ENCODE measurements around the gene SELE. TPM values are rescaled to one million over a fixed set of nuclear protein-coding genes. Genes with fewer than 3 reads are reported as not detected.

The SELE gene
- polyA plus RNA-seq, 3 donors = not detected

DNA sequence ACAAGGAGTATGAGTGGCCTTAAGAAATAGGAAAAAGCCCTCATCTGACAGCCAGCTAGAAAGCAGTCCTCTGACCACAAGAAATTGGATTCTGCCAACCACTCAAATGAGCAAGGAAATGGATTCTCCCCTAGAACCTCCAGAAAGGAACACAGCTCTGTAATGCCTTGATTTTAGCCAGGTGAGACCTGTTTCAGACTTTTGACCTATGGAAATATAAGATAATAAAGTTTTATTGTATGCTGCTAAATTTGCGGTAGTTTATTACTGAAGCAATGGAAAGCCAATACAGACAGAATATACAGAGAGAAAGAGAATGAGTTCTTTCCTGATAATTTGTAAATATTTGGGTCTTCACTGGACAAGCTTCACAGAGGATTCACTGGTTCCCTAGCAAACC is 28.8 kb upstream of the SELE start:
- TF ChIP-seq, protein P1, sequence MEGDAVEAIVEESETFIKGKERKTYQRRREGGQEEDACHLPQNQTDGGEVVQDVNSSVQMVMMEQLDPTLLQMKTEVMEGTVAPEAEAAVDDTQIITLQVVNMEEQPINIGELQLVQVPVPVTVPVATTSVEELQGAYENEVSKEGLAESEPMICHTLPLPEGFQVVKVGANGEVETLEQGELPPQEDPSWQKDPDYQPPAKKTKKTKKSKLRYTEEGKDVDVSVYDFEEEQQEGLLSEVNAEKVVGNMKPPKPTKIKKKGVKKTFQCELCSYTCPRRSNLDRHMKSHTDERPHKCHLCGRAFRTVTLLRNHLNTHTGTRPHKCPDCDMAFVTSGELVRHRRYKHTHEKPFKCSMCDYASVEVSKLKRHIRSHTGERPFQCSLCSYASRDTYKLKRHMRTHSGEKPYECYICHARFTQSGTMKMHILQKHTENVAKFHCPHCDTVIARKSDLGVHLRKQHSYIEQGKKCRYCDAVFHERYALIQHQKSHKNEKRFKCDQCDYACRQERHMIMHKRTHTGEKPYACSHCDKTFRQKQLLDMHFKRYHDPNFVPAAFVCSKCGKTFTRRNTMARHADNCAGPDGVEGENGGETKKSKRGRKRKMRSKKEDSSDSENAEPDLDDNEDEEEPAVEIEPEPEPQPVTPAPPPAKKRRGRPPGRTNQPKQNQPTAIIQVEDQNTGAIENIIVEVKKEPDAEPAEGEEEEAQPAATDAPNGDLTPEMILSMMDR (IDR thresholded peaks at IDR 0.05) = no peak
- no peaks in the 10 kb centered on the region for H3K36me3 ChIP-seq (replicated peaks in 1 of 2; ENCODE audit: control insufficient read depth in 1 of 2, insufficient read depth in 2 of 2, low read length in 2 of 2)

DNA sequence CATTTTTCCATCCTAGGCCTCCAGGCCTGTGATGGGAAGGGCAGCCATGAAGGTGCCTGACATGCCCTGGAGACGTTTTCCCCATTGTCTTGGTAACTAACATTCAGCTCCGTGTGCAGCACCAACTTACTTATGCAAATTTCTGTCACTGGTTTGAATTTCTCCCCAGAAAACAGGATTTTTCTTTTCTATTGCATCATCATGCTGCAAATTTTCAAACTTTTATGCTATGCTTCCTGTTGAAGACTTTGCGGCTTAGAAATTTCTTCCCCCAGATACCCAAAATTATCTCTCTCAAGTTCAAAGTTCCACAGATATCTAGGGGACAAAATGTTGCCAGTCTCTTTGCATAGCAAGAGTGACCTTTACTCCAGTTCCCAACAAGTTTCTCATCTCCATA is 25.2 kb upstream of the SELE start:
- DNase-seq = no peak
- TF ChIP-seq, protein P1 (IDR thresholded peaks at IDR 0.05) = no peak
- Histone ChIP-seq H3K36me3 (replicated peaks in 1 of 2; ENCODE audit: control insufficient read depth in 1 of 2, insufficient read depth in 2 of 2, low read length in 2 of 2) (no peaks in the 10 kb centered on the region), H3K4me2 (replicated peaks; ENCODE audit: extremely low read depth, low read length, poor library complexity, severe bottlenecking) (no peak overlapping the region), H3K9ac (ENCODE audit: insufficient read depth, low read length, poor library complexity, severe bottlenecking) (no peak overlapping the region), H3K27ac (ENCODE audit: low read depth in 1 of 2, low read length in 2 of 2) (no peak overlapping the region), H3K4me1 (ENCODE audit: control insufficient read depth in 1 of 2, insufficient read depth in 2 of 2, low read length in 2 of 2) (no peaks in the 10 kb centered on the region), H3K4me3 (replicated peaks in 1 of 3; ENCODE audit: low read depth in 2 of 3, low read length in 3 of 3) (no peak overlapping the region), H3K9me3 (replicated peaks in 1 of 2; ENCODE audit: control insufficient read depth in 1 of 2, insufficient read depth in 1 of 2, low read length in 2 of 2) (peaks cover 3 to 7% of the 10 kb centered on the region in 2 donors), H4K20me1 (ENCODE audit: insufficient read depth, low read length) (no peaks in the 10 kb centered on the region), H2AFZ (ENCODE audit: insufficient read depth, low read depth, low read length, poor library complexity, severe bottlenecking) (no peak overlapping the region), H3K27me3 (ENCODE audit: control insufficient read depth in 2 of 2, insufficient read depth in 2 of 2, low read length in 2 of 2) (no peaks in the 10 kb centered on the region), H3K79me2 (ENCODE audit: insufficient read depth, low read length) (no peaks in the 10 kb centered on the region)
- WGBS (ENCODE audit: insufficient coverage) = 92% methylated on average over 3 of the region's 3 CpGs
- no peaks in the 10 kb centered on the region for H3K36me3 Mint-ChIP-seq
- H3K27ac Mint-ChIP-seq = no peak overlapping the region
- H3K4me3 Mint-ChIP-seq = no peak overlapping the region
- H3K4me1 Mint-ChIP-seq = no peaks in the 10 kb centered on the region
- H3K27me3 Mint-ChIP-seq (ENCODE audit: low read depth in 3 of 3) = peaks cover 0 to 2% (median 1%) of the 10 kb centered on the region in 3 donors
- peaks cover 9 to 25% (median 14%) of the 10 kb centered on the region in 7 donors for H3K9me3 Mint-ChIP-seq
- intact Hi-C loops (cut with micrococcal nuclease) = no loop called here

More for the DNA sequence above, 28.8 kb upstream of the SELE start:
- Mint-ChIP-seq H3K9me3 (peaks cover 9 to 24% (median 14%) of the 10 kb centered on the region in 7 donors), H3K36me3 (no peaks in the 10 kb centered on the region), H3K27ac (no peak overlapping the region), H3K4me3 (no peak overlapping the region), H3K27me3 (ENCODE audit: low read depth in 3 of 3) (peaks cover 0 to 1% (median 0%) of the 10 kb centered on the region in 3 donors), H3K4me1 (no peaks in the 10 kb centered on the region)
- Histone ChIP-seq H3K27ac (ENCODE audit: low read depth in 1 of 2, low read length in 2 of 2) (no peak overlapping the region), H4K20me1 (ENCODE audit: insufficient read depth, low read length) (no peaks in the 10 kb centered on the region), H3K27me3 (ENCODE audit: control insufficient read depth in 2 of 2, insufficient read depth in 2 of 2, low read length in 2 of 2) (peaks cover 0 to 3% of the 10 kb centered on the region in 2 donors), H3K9ac (ENCODE audit: insufficient read depth, low read length, poor library complexity, severe bottlenecking) (no peak overlapping the region), H3K79me2 (ENCODE audit: insufficient read depth, low read length) (no peaks in the 10 kb centered on the region), H3K4me1 (ENCODE audit: control insufficient read depth in 1 of 2, insufficient read depth in 2 of 2, low read length in 2 of 2) (no peaks in the 10 kb centered on the region), H3K9me3 (replicated peaks in 1 of 2; ENCODE audit: control insufficient read depth in 1 of 2, insufficient read depth in 1 of 2, low read length in 2 of 2) (peaks cover 3 to 7% of the 10 kb centered on the region in 2 donors), H3K4me3 (replicated peaks in 1 of 3; ENCODE audit: low read depth in 2 of 3, low read length in 3 of 3) (no peak overlapping the region), H2AFZ (ENCODE audit: insufficient read depth, low read depth, low read length, poor library complexity, severe bottlenecking) (no peak overlapping the region), H3K4me2 (replicated peaks; ENCODE audit: extremely low read depth, low read length, poor library complexity, severe bottlenecking) (no peak overlapping the region)
- intact Hi-C loops (cut with micrococcal nuclease) = no loop called here
- no peak for DNase-seq
- WGBS (ENCODE audit: insufficient coverage) = no CpG with 5 or more reads among the region's 1 CpG

Data from CD14-positive monocyte (primary cell).